Thyroid gland (tissue), 4 donors: ENCODE data around the gene GYPC. TPM values are rescaled to one million over a fixed set of nuclear protein-coding genes. Genes with fewer than 3 reads are reported as not detected.

ENCODE experiments used
- DNase-seq, 2 donors: peaks; one replicate each; pipeline ENCODE4 v3.0.0-alpha.2; 2019
- H3K27ac ChIP-seq, 3 donors: fragments of 200-600 bp; sonication (generic); 1 replicate in 2 of 3; 2 replicates in 1 of 3; pipeline ENCODE4 v1.5.1; 2016 to 2019; ENCODE audit warnings: mild to moderate bottlenecking in 1 of 3, moderate library complexity in 1 of 3
- H3K27me3 ChIP-seq: fragments of 200-600 bp; sonication (generic); one replicate; pipeline ENCODE4 v1.5.1; 2019
- H3K36me3 ChIP-seq, 2 donors: fragments of 200-600 bp; sonication (generic); one replicate each; pipeline ENCODE4 v1.5.1; 2016 to 2019
- H3K4me1 ChIP-seq, 2 donors: fragments of 200-600 bp; sonication (generic); one replicate each; pipeline ENCODE4 v1.5.1; 2017 to 2019
- H3K4me3 ChIP-seq, 3 donors: fragments of 200-600 bp; sonication (generic); replicated peaks in 1 of 3; 1 replicate in 2 of 3; 2 replicates in 1 of 3; pipeline ENCODE4 v1.5.1; 2016; ENCODE audit warnings: mild to moderate bottlenecking in 1 of 3
- H3K9me3 ChIP-seq: fragments of 200-600 bp; sonication (generic); one replicate; pipeline ENCODE4 v1.5.1; 2017
- POLR2A ChIP-seq, 2 donors: fragments of 450-650 bp; IDR thresholded peaks; one replicate each; pipeline ENCODE4 v1.6.1; 2017; ENCODE audit warnings: antibody characterized with exemption in 2 of 2, mild to moderate bottlenecking in 2 of 2, moderate library complexity in 1 of 2
- WGBS, 2 donors: methylation state at CpG; one replicate each; pipeline ENCODE4 v1.1.5; 2017; 5-methylcytosine and 5-hydroxymethylcytosine counted together
- intact Hi-C: fragments of 100-400 bp; cut with DNase I; formaldehyde crosslinking; loops from one replicate; pipeline ENCODE4 v1.15.1; 2023
- total RNA-seq, 4 donors: library from RNA; depleted of rRNA; stranded (reverse); fragments of >200 nt; gene quantifications; one replicate each; pipeline ENCODE4 v1.2.3, GENCODE V29; 2016
- TF ChIP-seq, protein P1 (sequence below), 6 experiments: fragments of 200-600 bp in 3 of 6; fragments of 450-650 bp in 3 of 6; sonication (generic) in 3 of 6; IDR thresholded peaks; one replicate each; pipeline ENCODE4 v1.5.1; 2016 to 2019; ENCODE audit warnings: antibody characterized with exemption in 6 of 6, mild to moderate bottlenecking in 2 of 6, inconsistent platforms in 1 of 6, moderate library complexity in 1 of 6

GYPC gene
- total RNA-seq, 4 donors from 2014 or later = 17.1 to 83.6 (median 42.5) TPM

DNA sequence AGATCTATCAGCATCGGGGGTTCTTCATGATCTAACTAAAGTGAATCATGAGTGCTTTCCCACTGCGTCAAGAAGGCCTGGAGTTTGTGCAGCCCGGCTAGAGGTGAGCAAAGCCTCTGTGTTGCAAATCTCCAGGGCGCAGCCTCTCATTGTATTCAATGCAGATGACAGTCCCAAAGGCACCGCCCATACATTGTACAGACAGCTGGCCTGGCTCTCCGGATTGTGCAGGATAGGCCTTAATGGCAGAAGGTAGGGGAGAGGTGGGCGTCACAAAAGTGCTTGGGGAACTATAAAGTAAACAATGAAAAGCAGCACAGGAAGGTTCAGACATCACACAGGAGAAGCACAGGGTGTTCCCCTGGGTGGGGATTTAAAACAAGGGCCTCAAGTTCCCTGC lies 907 bp upstream of the GYPC start:
- Histone ChIP-seq H3K4me3 (no peak overlapping the region), H3K9me3 (no peaks in the 10 kb centered on the region), H3K36me3 (no peaks in the 10 kb centered on the region), H3K4me1 (peaks cover 0 to 12% of the 10 kb centered on the region in 2 donors), H3K27me3 (no peaks in the 10 kb centered on the region), H3K27ac (peak overlapping the region; percentile 38 to 92 (median 91))
- intact Hi-C loops = no loop called here
- DNase-seq = no peak
- 84 to 85% methylated on average over 7 of the region's 7 CpGs for WGBS, 2 donors
- TF ChIP-seq, protein P1, sequence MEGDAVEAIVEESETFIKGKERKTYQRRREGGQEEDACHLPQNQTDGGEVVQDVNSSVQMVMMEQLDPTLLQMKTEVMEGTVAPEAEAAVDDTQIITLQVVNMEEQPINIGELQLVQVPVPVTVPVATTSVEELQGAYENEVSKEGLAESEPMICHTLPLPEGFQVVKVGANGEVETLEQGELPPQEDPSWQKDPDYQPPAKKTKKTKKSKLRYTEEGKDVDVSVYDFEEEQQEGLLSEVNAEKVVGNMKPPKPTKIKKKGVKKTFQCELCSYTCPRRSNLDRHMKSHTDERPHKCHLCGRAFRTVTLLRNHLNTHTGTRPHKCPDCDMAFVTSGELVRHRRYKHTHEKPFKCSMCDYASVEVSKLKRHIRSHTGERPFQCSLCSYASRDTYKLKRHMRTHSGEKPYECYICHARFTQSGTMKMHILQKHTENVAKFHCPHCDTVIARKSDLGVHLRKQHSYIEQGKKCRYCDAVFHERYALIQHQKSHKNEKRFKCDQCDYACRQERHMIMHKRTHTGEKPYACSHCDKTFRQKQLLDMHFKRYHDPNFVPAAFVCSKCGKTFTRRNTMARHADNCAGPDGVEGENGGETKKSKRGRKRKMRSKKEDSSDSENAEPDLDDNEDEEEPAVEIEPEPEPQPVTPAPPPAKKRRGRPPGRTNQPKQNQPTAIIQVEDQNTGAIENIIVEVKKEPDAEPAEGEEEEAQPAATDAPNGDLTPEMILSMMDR (IDR thresholded peaks at IDR 0.05) = no peak
- TF ChIP-seq POLR2A (IDR thresholded peaks at IDR 0.05) = no peak

DNA sequence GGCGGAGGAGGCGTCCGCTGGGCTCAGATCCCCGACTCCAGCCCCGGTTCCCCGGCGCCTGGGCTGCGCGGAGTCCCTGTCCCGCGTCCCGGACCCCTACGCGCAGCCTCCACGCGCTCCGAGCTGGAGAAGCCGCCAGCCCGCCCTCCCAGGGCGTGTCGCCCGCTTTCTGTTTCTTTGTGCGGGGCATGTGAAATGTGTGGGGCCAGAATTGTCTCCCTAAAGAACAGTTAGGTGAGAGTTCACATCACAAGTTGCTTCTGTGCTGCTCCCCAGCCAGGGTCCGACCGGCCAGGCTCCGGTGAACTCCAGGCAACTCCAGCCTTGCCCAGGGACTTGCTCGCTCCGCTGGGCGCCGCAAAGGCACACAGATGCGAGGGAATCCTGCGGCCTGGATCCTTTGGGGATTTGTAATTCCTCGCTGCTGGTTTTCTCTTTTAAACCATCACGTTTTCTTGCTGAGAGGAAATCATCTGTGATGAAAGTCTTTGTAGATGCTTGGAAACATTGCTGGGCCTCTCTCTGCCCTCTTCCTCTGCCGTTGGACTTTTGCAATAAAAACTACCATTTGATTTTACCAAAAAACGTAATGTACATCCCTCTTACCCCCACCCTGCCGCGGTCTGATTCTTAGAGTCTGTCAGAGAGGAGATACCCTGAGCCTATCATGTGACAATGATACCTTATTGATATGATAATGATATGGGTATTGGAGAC lies 631 bp downstream of the GYPC start:
- H3K27me3 ChIP-seq = no peaks in the 10 kb centered on the region
- intact Hi-C loops = no loop called here
- peaks cover 0 to 17% of the 10 kb centered on the region in 2 donors for H3K4me1 ChIP-seq
- no peaks in the 10 kb centered on the region for H3K36me3 ChIP-seq
- peak overlapping the region; percentile 1 to 44 (median 26) for H3K4me3 ChIP-seq
- TF ChIP-seq, protein P1 (IDR thresholded peaks at IDR 0.05) = no peak
- no peak for TF ChIP-seq POLR2A (IDR thresholded peaks at IDR 0.05)
- peak overlapping the region; percentile 88 to 92 (median 91) for H3K27ac ChIP-seq
- no peaks in the 10 kb centered on the region for H3K9me3 ChIP-seq
- peak in 1 of 2 donors; percentile 8 for DNase-seq
- 5 to 20% methylated on average over 15 to 36 of the region's 38 CpGs for WGBS, 2 donors

- 67 to 70% methylated on average over 16 of the region's 16 CpGs for WGBS, 2 donors
- H3K9me3 ChIP-seq = no peaks in the 10 kb centered on the region
- no peaks in the 10 kb centered on the region for H3K36me3 ChIP-seq
- peak overlapping the region; percentile 88 to 92 (median 91) for H3K27ac ChIP-seq
- peak overlapping the region in 1 of 3 donors; percentile 44 for H3K4me3 ChIP-seq
- TF ChIP-seq POLR2A (IDR thresholded peaks at IDR 0.05) = no peak
- TF ChIP-seq, protein P1 (IDR thresholded peaks at IDR 0.05) = no peak
- intact Hi-C loops = no loop called here
- peaks cover 0 to 17% of the 10 kb centered on the region in 2 donors for H3K4me1 ChIP-seq
- no peak for DNase-seq
- H3K27me3 ChIP-seq = no peaks in the 10 kb centered on the region
These were observed 1.2 kb downstream of the GYPC start for GRCh38 chr2:126657148-126657635.

- peaks cover 0 to 18% of the 10 kb centered on the region in 2 donors for H3K4me1 ChIP-seq
- peak; percentile 36 to 41 for DNase-seq
- no peaks in the 10 kb centered on the region for H3K27me3 ChIP-seq
- 24 to 47% methylated on average over 7 to 11 of the region's 14 CpGs for WGBS, 2 donors
- H3K9me3 ChIP-seq = no peaks in the 10 kb centered on the region
- TF ChIP-seq POLR2A (IDR thresholded peaks at IDR 0.05) = no peak
- TF ChIP-seq, protein P1 (IDR thresholded peaks at IDR 0.05) = no peak
- H3K4me3 ChIP-seq = peak overlapping the region in 1 of 3 donors; percentile 44
- intact Hi-C loops = no loop called here
- no peaks in the 10 kb centered on the region for H3K36me3 ChIP-seq
- peak overlapping the region; percentile 88 to 92 (median 91) for H3K27ac ChIP-seq
These were observed 1.8 kb downstream of the GYPC start for GRCh38 chr2:126657636-126658318.
